HuH-7.5 (cell line): ENCODE data around the gene AIFM3.
"Not testable (repeated sequence)": the region's sequence is repeated elsewhere in the genome, so short reads cannot be mapped to it uniquely, and the experiment has no call there.

Source experiments
- DNase-seq: peaks from one replicate; pipeline ENCODE4 v3.0.0; 2011; ENCODE audit warnings: low spot score

AIFM3 gene

DNA sequence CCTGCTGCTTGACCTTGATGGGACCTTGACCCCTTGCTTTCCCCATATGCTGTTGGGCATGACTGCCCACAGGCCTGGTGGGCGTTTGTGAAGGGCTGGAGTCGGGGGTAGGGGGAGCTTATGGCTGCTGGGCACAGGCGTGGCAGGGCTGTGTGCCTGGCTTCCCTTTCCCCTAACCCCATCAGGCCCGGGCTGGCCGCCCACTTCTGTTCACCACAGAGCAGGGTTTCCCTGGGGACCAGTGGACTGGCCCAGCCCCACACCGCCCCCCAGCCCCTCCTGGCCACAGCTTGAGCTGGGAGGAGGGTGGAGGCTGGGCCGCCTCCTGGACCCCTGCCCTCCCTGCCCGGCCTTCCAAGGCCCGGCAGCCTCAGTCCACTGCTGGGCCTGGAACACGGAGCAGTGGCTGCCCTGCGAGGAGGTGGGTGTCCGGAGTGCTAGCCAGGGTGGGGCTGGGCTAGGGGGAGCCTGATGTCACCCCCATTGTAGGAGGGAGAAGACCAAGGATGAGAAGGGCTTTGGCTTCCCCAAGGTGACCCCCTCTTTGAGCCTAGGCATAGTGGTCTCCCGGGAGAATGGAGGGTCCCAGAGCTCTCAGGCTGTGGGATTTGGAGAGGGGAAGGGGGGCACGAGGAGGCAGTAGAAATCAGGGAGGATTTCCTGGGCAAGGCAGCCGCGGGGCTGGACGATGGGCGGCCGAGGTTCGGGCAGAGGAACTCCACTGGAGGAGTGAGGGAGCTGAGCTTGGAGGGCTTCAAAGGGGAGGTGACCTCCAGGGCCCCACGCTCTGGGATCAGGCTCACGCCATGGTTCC lies at the start of gene AIFM3:
TSS of gene AIFM3 (plus strand) at position 373 of the 814 bp plus-strand sequence. CDS start 690 bp downstream, outside the sequence.
- no peak for DNase-seq

GRCh38 chr22:20918663-20919218 lies 48.3 kb upstream of the AIFM3 start:
- DNase-seq, result peak; percentile 16

GRCh38 chr22:20919718-20920117 lies 47.3 kb upstream of the AIFM3 start:
- no peak for DNase-seq

DNA sequence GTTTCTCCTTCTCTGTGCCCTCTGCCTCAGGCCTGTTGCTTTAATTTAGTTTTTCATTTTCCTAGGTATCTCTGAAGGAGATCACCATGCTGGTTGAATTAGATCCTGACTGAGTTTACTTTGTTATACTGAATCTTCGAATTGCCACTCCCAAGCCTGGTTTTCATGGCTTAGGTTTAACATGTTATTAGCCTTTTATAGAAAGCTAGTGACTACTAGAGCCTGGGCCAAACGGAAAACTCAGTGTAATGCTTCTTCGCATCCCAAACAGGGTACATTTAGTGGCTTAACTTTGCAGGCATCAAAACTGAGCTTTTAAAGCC lies 46.2 kb upstream of the AIFM3 start:
- DNase-seq, result no peak

GRCh38 chr22:20922141-20922751 lies 44.8 kb upstream of the AIFM3 start:
- no peak for DNase-seq

GRCh38 chr22:20926243-20926642 lies 40.8 kb upstream of the AIFM3 start:
- no peak for DNase-seq

DNA sequence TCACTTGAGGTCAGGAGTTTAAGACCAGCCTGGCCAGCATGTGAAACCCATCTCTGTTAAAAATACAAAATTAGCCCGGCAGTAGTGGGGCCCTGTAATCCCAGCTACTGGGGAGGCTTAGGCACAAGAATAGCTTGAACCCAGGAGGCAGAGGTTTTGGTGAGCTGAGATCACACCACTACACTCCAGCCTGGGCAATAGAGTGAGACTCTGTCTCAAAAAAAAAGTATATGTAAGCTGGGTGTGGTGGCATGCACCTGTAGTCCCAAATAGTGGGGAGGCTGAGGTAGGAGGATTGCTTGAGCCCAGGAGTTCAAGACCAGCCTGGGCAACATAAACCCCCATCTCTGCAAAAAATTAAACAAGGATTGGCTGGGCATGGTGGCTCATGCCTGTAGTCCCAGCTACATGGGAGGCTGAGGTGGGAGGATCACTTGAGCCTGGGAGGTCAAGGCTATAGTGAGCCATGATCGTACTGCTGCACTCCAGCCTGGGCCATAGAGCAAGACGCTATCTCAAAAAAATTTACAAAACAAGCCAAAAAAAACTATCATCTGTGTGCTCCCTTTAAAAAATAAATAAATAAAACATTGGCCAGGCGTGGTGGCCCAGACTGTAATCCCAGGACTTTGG lies 39.0 kb upstream of the AIFM3 start:
- DNase-seq, result no peak

GRCh38 chr22:20928573-20928967 lies 38.5 kb upstream of the AIFM3 start:
- no peak for DNase-seq

- no peak for DNase-seq
These were observed 37.1 kb upstream of the AIFM3 start for GRCh38 chr22:20930004-20930403.

DNA sequence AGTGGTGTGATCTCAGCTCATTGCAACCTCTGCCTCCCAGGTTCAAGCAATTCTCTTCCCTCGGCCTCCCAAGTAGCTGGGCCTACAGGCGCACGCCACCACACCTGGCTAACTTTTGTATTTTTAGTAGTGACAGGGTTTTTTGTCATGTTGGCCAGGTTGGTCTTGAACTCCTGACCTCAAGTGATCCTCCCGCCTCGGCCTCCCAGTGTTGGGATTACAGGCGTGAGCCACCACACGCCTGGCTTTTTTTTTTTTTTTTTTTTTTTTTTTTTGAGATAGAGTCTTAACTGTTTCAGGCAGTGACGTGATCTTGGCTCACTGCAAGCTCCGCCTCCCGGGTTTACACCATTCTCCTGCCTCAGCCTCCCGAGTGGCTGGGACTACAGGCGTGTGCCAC lies 36.6 kb upstream of the AIFM3 start:
- DNase-seq, result not testable (repeated sequence)

DNA sequence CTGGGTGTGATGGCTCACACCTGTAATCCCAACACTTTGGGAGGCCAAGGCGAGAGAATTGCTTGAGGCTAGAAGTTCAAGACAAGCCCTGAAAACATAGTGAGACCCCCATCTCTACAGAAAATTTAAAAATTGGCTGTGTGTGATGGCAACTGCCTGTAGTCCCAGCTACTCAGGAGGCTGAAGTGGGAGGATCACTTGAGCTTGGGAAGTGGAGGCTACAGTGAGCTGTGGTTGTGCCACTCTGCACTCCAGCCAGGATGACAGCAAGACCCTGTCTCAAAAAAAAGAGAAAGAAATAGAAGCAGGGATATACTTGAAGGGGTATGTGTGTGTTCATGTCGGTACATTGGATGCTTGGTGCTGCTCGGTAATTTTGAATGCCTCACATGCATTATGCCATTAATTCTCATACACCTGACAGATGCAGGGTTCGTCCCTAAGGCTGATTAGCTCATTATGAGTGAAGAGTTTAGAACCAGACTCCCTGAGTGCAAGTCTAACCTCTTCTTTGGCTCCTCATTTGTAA lies 35.9 kb upstream of the AIFM3 start:
- DNase-seq, result no peak

DNA sequence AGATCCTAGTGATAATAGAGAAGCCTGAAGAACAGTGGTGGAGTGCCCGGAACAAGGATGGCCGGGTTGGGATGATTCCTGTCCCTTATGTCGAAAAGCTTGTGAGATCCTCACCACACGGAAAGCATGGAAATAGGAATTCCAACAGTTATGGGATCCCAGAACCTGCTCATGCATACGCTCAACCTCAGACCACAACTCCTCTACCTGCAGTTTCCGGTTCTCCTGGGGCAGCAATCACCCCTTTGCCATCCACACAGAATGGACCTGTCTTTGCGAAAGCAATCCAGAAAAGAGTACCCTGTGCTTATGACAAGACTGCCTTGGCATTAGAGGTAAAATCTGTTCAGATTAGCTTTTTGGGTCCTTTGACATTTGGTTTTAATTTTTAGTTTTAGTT lies 33.1 kb upstream of the AIFM3 start:
- no peak for DNase-seq

DNA sequence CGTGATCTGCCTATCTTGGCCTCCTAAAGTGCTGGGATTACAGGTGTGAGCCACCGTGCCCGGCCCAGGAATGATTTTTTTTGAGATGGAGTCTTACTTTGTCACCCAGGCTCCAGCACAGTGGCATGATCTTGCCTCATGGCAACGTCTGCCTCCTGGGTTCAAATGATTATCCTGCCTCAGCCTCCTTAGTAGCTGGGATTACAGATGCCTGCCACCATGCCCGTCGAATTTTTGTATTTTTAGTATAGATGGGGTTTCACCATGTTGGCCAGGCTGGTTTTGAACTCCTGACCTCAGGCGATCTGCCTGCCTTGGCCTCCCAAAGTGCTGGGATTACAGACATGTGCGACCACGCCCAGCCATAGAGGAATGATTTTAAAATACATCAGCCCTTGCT lies 32.0 kb upstream of the AIFM3 start:
- not testable (repeated sequence) for DNase-seq

GRCh38 chr22:20935780-20936539 lies 31.1 kb upstream of the AIFM3 start:
- DNase-seq, result not testable (repeated sequence)

DNA sequence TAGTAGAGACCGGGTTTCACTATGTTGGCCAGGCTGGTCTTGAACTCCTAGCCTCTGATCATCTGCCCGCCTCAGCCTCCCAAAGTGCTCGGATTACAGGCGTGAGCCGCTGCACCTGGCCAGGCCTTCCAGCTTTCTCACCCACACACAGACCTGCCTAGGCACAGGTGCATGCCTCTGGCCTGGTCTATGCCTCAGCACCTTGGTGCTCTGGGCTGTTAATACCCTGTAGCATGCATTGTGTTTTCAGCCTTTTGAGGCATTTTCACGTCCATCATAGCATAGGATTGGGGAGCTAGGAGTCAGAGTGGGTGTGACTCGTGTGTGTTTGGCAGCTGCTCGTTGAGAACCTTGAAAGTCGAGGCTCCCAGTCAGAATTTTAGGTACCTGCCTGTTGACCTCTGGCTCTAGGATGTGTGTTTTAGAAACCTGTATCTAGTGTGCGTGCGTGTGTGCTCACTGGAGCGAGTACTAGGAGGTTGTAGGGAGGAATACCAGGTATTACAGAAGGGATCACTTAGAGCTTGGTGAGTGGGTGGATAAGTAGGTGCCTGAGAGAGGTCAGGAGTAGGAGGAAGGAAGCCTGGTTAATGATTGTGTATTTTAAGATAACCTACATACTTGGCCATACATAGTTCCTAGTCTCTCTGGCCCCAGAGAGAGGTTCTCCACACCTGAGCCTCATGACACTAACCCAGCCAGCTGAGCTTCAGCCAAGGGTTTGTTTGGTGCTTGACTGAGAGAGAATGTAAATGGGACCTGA lies 29.8 kb upstream of the AIFM3 start:
- DNase-seq, result no peak

DNA sequence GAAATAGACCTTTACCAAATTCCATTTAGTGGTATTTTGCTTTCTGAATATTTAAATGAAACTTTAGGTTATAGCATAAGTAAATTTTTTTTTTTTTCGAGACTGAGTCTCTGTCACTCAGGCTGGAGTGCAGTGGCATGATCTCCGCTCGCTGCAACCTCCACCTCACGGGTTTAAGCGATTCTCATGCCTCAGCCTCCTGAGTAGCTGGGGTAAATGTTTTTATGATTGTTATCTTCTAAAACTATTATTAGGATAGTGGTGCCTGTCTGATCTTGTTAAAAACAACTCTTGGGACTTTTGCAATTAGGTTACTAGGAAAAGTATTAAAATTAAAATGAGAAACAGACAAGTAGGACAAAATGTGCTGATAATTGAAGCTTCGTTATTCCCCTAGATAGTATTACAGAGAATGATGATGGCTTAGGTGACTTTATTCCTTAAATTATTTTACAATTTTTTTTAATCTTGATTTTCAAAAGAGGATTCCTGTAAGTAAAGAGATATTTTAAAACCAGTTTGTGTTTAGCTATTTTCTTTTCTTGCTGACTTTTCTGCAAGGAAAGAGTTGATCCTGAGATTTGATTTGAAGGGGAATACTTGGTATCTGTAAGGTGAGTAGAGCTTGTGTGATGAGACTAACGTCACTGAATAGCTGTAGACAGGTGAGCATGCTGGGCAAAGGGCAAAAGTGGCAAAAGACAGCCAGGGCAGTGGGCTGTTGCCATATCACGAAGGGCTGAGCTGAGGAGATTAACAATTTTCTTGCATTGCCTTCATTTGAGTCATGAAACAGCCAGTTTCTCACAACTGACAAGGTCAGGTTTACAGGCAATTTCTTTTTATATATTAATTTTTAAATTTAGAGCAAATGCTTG lies 29.0 kb upstream of the AIFM3 start:
- DNase-seq, result no peak

GRCh38 chr22:20939457-20940185 lies 27.4 kb upstream of the AIFM3 start:
- DNase-seq, result not testable (repeated sequence)

GRCh38 chr22:20940186-20940651 lies 26.8 kb upstream of the AIFM3 start:
- DNase-seq, result no peak

DNA sequence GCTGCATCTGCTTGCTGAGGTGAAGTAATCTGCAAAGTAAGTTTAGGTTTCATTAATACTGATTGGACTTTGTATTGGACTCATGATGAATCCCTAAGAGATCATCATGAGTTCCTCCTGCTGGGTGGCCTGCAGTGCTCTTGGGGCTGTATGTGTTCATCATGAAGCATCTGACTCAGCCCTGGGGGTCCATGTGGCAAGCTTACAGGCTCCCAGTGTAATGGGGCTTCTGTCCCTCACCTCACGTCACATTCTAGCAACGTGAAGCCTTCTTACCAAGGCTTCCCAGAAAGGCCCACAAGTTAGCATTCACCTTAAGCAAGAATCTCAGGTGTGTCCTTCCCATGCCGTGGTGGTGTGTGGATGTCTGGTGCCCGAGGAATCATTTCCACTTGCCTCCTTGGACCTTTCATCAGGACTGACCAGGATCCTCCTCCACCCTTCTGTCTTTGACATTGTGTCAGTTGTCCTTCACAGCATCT lies 26.1 kb upstream of the AIFM3 start:
- no peak for DNase-seq
